K562 (cell line): ENCODE data around the gene HOXB5. TPM values are rescaled to one million over a fixed set of nuclear protein-coding genes. Genes with fewer than 3 reads are reported as not detected.

Experiments
- ILF3 ChIP-seq: fragments of 450-650 bp; IDR thresholded peaks from 2 replicates; pipeline ENCODE4 v1.6.1; 2018; ENCODE audit warnings: antibody characterized with exemption, mild to moderate bottlenecking, moderate library complexity, borderline replicate concordance
- RBM15 ChIP-seq: fragments of 200-400 bp; formaldehyde crosslinking; IDR thresholded peaks from 2 replicates; pipeline ENCODE4 v1.6.1; 2018; ENCODE audit warnings: mild to moderate bottlenecking, low read length, moderate library complexity; ENCODE audit not compliant: insufficient read depth
- RFX5 ChIP-seq: IDR thresholded peaks from 2 replicates; pipeline ENCODE4 v1.6.1; 2011; ENCODE audit warnings: low read depth, mild to moderate bottlenecking, improper control_type of control experiment, low read length
- TEAD2 ChIP-seq: fragments of 450-650 bp; IDR thresholded peaks from 2 replicates; pipeline ENCODE4 v1.6.1; 2016; ENCODE audit warnings: missing genetic modification characterization, control low read depth, missing compliant biosample characterization
- ZNF12 ChIP-seq: sonication (generic); formaldehyde crosslinking; IDR thresholded peaks from 2 replicates; pipeline ENCODE4 v1.4.0; 2020; ENCODE audit warnings: mild to moderate bottlenecking, missing genetic modification reagents
- ZNF274 ChIP-seq: IDR thresholded peaks from 2 replicates; pipeline ENCODE4 v1.6.1; 2011; ENCODE audit warnings: low read depth, mild to moderate bottlenecking, low read length, moderate library complexity, borderline replicate concordance
- ZNF407 ChIP-seq: fragments of 450-650 bp; IDR thresholded peaks from 2 replicates; pipeline ENCODE4 v1.6.1; 2016; ENCODE audit warnings: low read depth
- polyA plus RNA-seq, 8 experiments: library from polyadenylated mRNA; depleted of rRNA in 4 of 8; stranded (reverse) in 5 of 8; unstranded in 3 of 8; fragments of >200 nt; fragmentation: Nextera tagmentation in 2 of 8; fragmentation: Illumina TruSeq in 1 of 8; extraction: Ambion mirVana in 2 of 8; extraction: Trizol in 1 of 8; gene quantifications; 2 replicates each; pipeline versions ENCODE4 v1.2.1 to v1.2.3, GENCODE V29; 2011 to 2014; ENCODE audit warnings: inconsistent platforms in 1 of 8, missing spikeins in 1 of 8
- total RNA-seq, 7 experiments: library from RNA; depleted of rRNA in 6 of 7; stranded (reverse); fragments of >200 nt in 6 of 7; fragmentation: Illumina TruSeq in 2 of 7; extraction: Trizol in 2 of 7; gene quantifications; 2 replicates each; pipeline versions ENCODE4 v1.2.1 to v1.2.3, GENCODE V29; 2011 to 2021; ENCODE audit warnings: low replicate concordance in 1 of 7
- TF ChIP-seq, protein P1 (sequence below): fragments of 450-650 bp; IDR thresholded peaks from 2 replicates; pipeline ENCODE4 v1.6.1; 2017; ENCODE audit warnings: antibody characterized with exemption, mild to moderate bottlenecking
- TF ChIP-seq, protein P2 (sequence below): sonication (generic); formaldehyde crosslinking; IDR thresholded peaks from 2 replicates; pipeline ENCODE4 v1.8.0; 2022; ENCODE audit warnings: mild to moderate bottlenecking, missing genetic modification reagents

HOXB5 gene
- total and polyA plus RNA-seq, 9 of the 15 experiments (the other 6 are each of a cell fraction or from before 2014, with no cell fraction given), result 0.24 to 2.7 (median 0.65) TPM

GRCh38 chr17:48546924-48547807, 46.4 kb downstream of the HOXB5 start (continued):
- no peak for TF ChIP-seq ILF3
- no peak for TF ChIP-seq ZNF274
- TF ChIP-seq, protein P1, sequence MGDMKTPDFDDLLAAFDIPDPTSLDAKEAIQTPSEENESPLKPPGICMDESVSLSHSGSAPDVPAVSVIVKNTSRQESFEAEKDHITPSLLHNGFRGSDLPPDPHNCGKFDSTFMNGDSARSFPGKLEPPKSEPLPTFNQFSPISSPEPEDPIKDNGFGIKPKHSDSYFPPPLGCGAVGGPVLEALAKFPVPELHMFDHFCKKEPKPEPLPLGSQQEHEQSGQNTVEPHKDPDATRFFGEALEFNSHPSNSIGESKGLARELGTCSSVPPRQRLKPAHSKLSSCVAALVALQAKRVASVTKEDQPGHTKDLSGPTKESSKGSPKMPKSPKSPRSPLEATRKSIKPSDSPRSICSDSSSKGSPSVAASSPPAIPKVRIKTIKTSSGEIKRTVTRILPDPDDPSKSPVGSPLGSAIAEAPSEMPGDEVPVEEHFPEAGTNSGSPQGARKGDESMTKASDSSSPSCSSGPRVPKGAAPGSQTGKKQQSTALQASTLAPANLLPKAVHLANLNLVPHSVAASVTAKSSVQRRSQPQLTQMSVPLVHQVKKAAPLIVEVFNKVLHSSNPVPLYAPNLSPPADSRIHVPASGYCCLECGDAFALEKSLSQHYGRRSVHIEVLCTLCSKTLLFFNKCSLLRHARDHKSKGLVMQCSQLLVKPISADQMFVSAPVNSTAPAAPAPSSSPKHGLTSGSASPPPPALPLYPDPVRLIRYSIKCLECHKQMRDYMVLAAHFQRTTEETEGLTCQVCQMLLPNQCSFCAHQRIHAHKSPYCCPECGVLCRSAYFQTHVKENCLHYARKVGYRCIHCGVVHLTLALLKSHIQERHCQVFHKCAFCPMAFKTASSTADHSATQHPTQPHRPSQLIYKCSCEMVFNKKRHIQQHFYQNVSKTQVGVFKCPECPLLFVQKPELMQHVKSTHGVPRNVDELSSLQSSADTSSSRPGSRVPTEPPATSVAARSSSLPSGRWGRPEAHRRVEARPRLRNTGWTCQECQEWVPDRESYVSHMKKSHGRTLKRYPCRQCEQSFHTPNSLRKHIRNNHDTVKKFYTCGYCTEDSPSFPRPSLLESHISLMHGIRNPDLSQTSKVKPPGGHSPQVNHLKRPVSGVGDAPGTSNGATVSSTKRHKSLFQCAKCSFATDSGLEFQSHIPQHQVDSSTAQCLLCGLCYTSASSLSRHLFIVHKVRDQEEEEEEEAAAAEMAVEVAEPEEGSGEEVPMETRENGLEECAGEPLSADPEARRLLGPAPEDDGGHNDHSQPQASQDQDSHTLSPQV, result peak; percentile 69; the same call in 1 of the 2 replicates
- TF ChIP-seq RFX5, result no peak
- TF ChIP-seq TEAD2 (tag), result no peak
- TF ChIP-seq ZNF407, result no peak
- TF ChIP-seq ZNF12 (CRISPR knock-in tag), result no peak
- no peak for TF ChIP-seq RBM15
- TF ChIP-seq, protein P2, sequence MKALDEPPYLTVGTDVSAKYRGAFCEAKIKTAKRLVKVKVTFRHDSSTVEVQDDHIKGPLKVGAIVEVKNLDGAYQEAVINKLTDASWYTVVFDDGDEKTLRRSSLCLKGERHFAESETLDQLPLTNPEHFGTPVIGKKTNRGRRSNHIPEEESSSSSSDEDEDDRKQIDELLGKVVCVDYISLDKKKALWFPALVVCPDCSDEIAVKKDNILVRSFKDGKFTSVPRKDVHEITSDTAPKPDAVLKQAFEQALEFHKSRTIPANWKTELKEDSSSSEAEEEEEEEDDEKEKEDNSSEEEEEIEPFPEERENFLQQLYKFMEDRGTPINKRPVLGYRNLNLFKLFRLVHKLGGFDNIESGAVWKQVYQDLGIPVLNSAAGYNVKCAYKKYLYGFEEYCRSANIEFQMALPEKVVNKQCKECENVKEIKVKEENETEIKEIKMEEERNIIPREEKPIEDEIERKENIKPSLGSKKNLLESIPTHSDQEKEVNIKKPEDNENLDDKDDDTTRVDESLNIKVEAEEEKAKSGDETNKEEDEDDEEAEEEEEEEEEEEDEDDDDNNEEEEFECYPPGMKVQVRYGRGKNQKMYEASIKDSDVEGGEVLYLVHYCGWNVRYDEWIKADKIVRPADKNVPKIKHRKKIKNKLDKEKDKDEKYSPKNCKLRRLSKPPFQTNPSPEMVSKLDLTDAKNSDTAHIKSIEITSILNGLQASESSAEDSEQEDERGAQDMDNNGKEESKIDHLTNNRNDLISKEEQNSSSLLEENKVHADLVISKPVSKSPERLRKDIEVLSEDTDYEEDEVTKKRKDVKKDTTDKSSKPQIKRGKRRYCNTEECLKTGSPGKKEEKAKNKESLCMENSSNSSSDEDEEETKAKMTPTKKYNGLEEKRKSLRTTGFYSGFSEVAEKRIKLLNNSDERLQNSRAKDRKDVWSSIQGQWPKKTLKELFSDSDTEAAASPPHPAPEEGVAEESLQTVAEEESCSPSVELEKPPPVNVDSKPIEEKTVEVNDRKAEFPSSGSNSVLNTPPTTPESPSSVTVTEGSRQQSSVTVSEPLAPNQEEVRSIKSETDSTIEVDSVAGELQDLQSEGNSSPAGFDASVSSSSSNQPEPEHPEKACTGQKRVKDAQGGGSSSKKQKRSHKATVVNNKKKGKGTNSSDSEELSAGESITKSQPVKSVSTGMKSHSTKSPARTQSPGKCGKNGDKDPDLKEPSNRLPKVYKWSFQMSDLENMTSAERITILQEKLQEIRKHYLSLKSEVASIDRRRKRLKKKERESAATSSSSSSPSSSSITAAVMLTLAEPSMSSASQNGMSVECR, result no peak
